ENCODE measurements around the gene LAGE3. TPM values are rescaled to one million over a fixed set of nuclear protein-coding genes. Genes with fewer than 3 reads are reported as not detected.

Gene LAGE3
- total and polyA plus RNA-seq, 2 donors (not counting 3 experiments of a cell fraction or from before 2014, with no cell fraction given): 14.3 to 31.9 TPM

GRCh38 chrX:154511761-154512160 is 32.7 kb upstream of the LAGE3 start:
- BruUV-seq (replicated peaks): no TSS peak
- FAIRE-seq: no peak
- TF ChIP-seq GATA2 (IDR thresholded peaks at IDR 0.05; ENCODE audit: insufficient read depth, insufficient read length, low read depth, low read length) (no peak), EZH2 (IDR thresholded peaks at IDR 0.05; ENCODE audit: borderline replicate concordance, low read depth, low read length, severe bottlenecking) (no peak), MYC (IDR thresholded peaks at IDR 0.05; ENCODE audit: low read depth, low read length) (no peak), MAX (IDR thresholded peaks at IDR 0.05; ENCODE audit: insufficient read depth, insufficient read length) (no peak), POLR2AphosphoS5 (IDR thresholded peaks at IDR 0.05; ENCODE audit: insufficient read depth, low read depth, low read length) (no peak), FOS (IDR thresholded peaks at IDR 0.05; ENCODE audit: borderline replicate concordance, insufficient read depth, low read length) (no peak), CTCF (IDR thresholded peaks at IDR 0.05; ENCODE audit: extremely low read depth in 1 of 2, insufficient read depth in 1 of 2, low read depth in 1 of 2, low read length in 2 of 2) (no peak), JUN (IDR thresholded peaks at IDR 0.05; ENCODE audit: borderline replicate concordance, insufficient read depth, insufficient read length, low read depth) (no peak), POLR2A (IDR thresholded peaks at IDR 0.05; ENCODE audit: low read depth, low read length) (no peak)

More at GRCh38 chrX:154511761-154512160, 32.7 kb upstream of the LAGE3 start:
- Histone ChIP-seq H3K4me3 (replicated peaks in 1 of 3; ENCODE audit: insufficient read depth in 1 of 3, low read depth in 1 of 3, low read length in 3 of 3) (no peak overlapping the region), H3K36me3 (ENCODE audit: control insufficient read depth in 2 of 2, extremely low read depth in 1 of 2, insufficient read depth in 2 of 2, low read length in 2 of 2) (no peaks in the 10 kb centered on the region), H4K20me1 (replicated peaks; ENCODE audit: control insufficient read depth, extremely low read depth, insufficient read depth, low read length) (no peaks in the 10 kb centered on the region), H3K9ac (replicated peaks; ENCODE audit: extremely low read depth, insufficient read depth, low read length) (no peak overlapping the region), H3K4me2 (ENCODE audit: insufficient read depth, low read length) (no peak overlapping the region), H3K9me1 (replicated peaks; ENCODE audit: control insufficient read depth, extremely low read depth, insufficient read depth, low read length) (no peaks in the 10 kb centered on the region), H3K79me2 (ENCODE audit: control insufficient read depth, insufficient read depth, low read length) (peaks cover 3% of the 10 kb centered on the region), H3K27ac (ENCODE audit: insufficient read depth, low read depth, low read length) (no peak overlapping the region), H3K27me3 (ENCODE audit: control insufficient read depth in 2 of 2, insufficient read depth in 2 of 2, low read length in 2 of 2) (no peaks in the 10 kb centered on the region), H3K9me3 (replicated peaks; ENCODE audit: control insufficient read depth, insufficient read depth, low read length) (no peaks in the 10 kb centered on the region), H3K4me1 (ENCODE audit: control insufficient read depth, extremely low read depth, insufficient read depth, low read length) (peaks cover 7% of the 10 kb centered on the region), H2AFZ (ENCODE audit: low read depth, low read length) (no peak overlapping the region)
- intact Hi-C loops (cut with micrococcal nuclease): no loop called here
- CTCF ChIA-PET: no interaction called here
- no peak for DNase-seq (ENCODE audit: low read depth, low spot score)
- POLR2A ChIA-PET: no interaction called here
- dilution Hi-C loops (cut with MboI; ENCODE audit: extremely low pct_ligation_motif_present, low sequenced_read_pairs): no loop called here

All from endothelial cell of umbilical vein (primary cell).